ENCODE measurements around the gene STARD7. TPM values are rescaled to one million over a fixed set of nuclear protein-coding genes. Genes with fewer than 3 reads are reported as not detected.

Gene STARD7
- total and polyA plus RNA-seq, 2 experiments from 2014 or later, result 72.2 to 222 TPM

GRCh38 chr2:96180521-96180920, 28.1 kb downstream of the STARD7 start:
- H2AFZ ChIP-seq, result no peak overlapping the region
- H3K27me3 ChIP-seq (ENCODE audit: insufficient read depth), result no peaks in the 10 kb centered on the region
- peaks cover 7% of the 10 kb centered on the region for H3K36me3 ChIP-seq (ENCODE audit: insufficient read depth)
- H3K4me1 Mint-ChIP-seq, result no peaks in the 10 kb centered on the region
- H3K79me2 ChIP-seq (replicated peaks; ENCODE audit: insufficient read depth), result no peaks in the 10 kb centered on the region
- 0 out of 2 replicates have a peak, but pooled peaks cover 4% of the 10 kb centered on the region for H4K20me1 ChIP-seq (replicated peaks; ENCODE audit: insufficient read depth)
- DNase-seq (ENCODE audit: low spot score) (no peak), ATAC-seq (no peak)
- H3K27me3 Mint-ChIP-seq (ENCODE audit: insufficient read depth, low read depth, poor library complexity), result peaks cover 5% of the 10 kb centered on the region
- no peaks in the 10 kb centered on the region for H3K9me2 ChIP-seq (ENCODE audit: insufficient read depth)
- H3K4me2 ChIP-seq, result no peak overlapping the region
- peaks cover 18% of the 10 kb centered on the region for H3K36me3 Mint-ChIP-seq (ENCODE audit: low read depth)
- no peak for TF ChIP-seq NANOG (IDR thresholded peaks at IDR 0.05; ENCODE audit: borderline replicate concordance)
- TF ChIP-seq ZNF331 (CRISPR knock-in tag; IDR thresholded peaks at IDR 0.05; ENCODE audit: low read depth), result no peak
- TF ChIP-seq STAT1 (IDR thresholded peaks at IDR 0.05; ENCODE audit: unreplicated experiment), result no peak
- no peak for TF ChIP-seq EZH2 (IDR thresholded peaks at IDR 0.05; ENCODE audit: low read depth, unreplicated experiment)
- no peak for TF ChIP-seq ETS1 (IDR thresholded peaks at IDR 0.05)
- TF ChIP-seq CTCF (conservative IDR thresholded peaks at IDR 0.05; ENCODE audit: low read depth in 2 of 2), result no peak
- no peak for TF ChIP-seq JUNB (IDR thresholded peaks at IDR 0.05; ENCODE audit: unreplicated experiment)
- no peak for TF ChIP-seq CREB1 (CRISPR knock-in tag; IDR thresholded peaks at IDR 0.05; ENCODE audit: low read depth)
- no peak for TF ChIP-seq EZH2phosphoT487 (IDR thresholded peaks at IDR 0.05; ENCODE audit: unreplicated experiment)
- no peak for TF ChIP-seq ZNF462 (CRISPR knock-in tag; IDR thresholded peaks at IDR 0.05)
- no peak for TF ChIP-seq ZNF114 (CRISPR knock-in tag; IDR thresholded peaks at IDR 0.05)
- TF ChIP-seq POLR2AphosphoS5 (IDR thresholded peaks at IDR 0.05; ENCODE audit: low read depth), result no peak
- no peak for TF ChIP-seq REST (IDR thresholded peaks at IDR 0.05; ENCODE audit: unreplicated experiment)
- H3K4me3 Mint-ChIP-seq, result no peak overlapping the region
- no peaks in the 10 kb centered on the region for H3K4me1 ChIP-seq (ENCODE audit: insufficient read depth)
- H3K27ac Mint-ChIP-seq, result no peak overlapping the region
- no peak overlapping the region for H3K4me3 ChIP-seq
- no peak overlapping the region for H3K27ac ChIP-seq (ENCODE audit: low read depth)
- 0 out of 2 replicates have a peak, but pooled peaks cover 9% of the 10 kb centered on the region for H3F3A ChIP-seq (replicated peaks; ENCODE audit: low read depth)
- H3K9me3 Mint-ChIP-seq, result no peaks in the 10 kb centered on the region
